Activated CD4-positive, alpha-beta T cell treated with anti-CD3 and anti-CD28 coated beads, Interleukin-2, amount 50 U/mL, for 1 hour (primary cell): ENCODE data around the gene NUBP1.

Experiments
- DNase-seq: peaks from one replicate; pipeline ENCODE4 v3.0.0-alpha.2; 2020

Gene NUBP1

GRCh38 chr16:10808850-10809249, 65.2 kb downstream of the NUBP1 start:
- no peak for DNase-seq

- no peak for DNase-seq
Observed at GRCh38 chr16:10809706-10810105, 66.1 kb downstream of the NUBP1 start.

GRCh38 chr16:10812312-10813098, 68.9 kb downstream of the NUBP1 start:
- DNase-seq, result no peak

DNA sequence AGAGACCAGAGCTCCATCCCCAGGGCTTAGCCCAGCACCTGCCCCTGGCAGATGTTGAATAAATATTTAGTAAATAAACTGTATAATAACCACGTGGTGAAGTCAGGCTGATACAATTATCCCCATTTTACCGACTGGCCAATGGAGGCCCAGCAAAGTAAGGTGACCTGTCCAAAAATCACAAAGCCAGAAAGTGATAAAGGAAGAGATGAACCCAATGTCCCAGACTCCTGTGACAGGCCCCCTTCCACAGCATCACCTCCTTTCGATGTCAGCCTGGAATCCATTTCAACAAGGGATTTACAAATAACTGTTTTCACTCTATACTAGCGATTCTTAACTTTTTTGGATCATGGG, 69.4 kb downstream of the NUBP1 start:
- DNase-seq, result no peak

DNA sequence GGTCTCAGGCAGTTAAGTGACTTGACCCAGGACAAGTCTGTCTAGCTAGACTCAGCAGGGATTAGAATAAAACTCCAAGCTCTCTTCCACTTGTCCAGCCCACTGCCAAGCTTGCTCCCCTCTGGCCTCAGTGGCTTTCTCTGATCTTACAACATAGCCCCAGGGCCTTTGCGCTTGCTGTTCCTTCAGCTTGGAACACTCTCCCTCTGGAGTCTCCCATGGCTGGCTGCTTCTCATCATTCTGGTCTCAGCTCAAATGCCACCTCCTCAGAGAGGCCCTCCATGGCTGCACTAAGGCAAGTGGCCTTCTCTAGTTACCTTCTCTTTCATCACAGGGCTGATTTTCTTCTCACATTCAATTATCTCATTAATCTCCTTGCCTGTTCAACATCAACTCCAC, 73.9 kb downstream of the NUBP1 start:
- DNase-seq, result no peak

- DNase-seq, result no peak
Observed at GRCh38 chr16:10817963-10818941, 74.6 kb downstream of the NUBP1 start, which contains the start of gene TVP23A. Gene TVP23A, minus strand, starts transcription at chr16:10818794. Its CDS starts 301 bp downstream, at chr16:10818493.
